Lung microvascular endothelial cell (primary cell): ENCODE results near the gene KRTAP10-9. TPM values are rescaled to one million over a fixed set of nuclear protein-coding genes. Genes with fewer than 3 reads are reported as not detected.
"Not testable (repeated sequence)": the region's sequence is repeated elsewhere in the genome, so short reads cannot be mapped to it uniquely, and the experiment has no call there.

Experiments
- DNase-seq, 2 donors: peaks; one replicate each; pipeline versions ENCODE4 v3.0.0 to v3.0.0-alpha.2; 2010; ENCODE audit warnings: low read depth in 2 of 2
- total RNA-seq: library from RNA; depleted of rRNA; stranded (reverse); fragments of >200 nt; gene quantifications from 2 replicates; pipeline ENCODE4 v1.2.1, GENCODE V29; 2014

Gene KRTAP10-9
- total RNA-seq, 1 donor from 2014 or later, result not detected

DNA sequence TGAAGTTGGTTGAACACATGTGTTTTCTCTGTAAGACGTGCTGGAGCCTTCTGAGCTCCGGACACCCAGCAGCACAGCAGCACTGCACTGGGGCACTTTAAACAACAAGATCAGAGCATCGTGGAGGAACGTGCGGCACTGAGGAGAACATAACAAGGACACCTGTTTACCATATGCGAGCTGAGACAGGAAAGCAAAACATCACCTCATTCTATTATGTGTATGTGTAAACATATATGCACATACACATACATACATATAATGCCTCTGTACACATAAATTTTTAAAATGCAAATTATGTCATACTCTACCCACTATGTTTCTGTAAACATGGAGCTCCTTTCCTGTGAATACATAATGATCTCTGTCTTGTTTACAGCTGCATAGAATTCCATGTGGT lies 31.4 kb upstream of the KRTAP10-9 start:
- DNase-seq, result no peak

DNA sequence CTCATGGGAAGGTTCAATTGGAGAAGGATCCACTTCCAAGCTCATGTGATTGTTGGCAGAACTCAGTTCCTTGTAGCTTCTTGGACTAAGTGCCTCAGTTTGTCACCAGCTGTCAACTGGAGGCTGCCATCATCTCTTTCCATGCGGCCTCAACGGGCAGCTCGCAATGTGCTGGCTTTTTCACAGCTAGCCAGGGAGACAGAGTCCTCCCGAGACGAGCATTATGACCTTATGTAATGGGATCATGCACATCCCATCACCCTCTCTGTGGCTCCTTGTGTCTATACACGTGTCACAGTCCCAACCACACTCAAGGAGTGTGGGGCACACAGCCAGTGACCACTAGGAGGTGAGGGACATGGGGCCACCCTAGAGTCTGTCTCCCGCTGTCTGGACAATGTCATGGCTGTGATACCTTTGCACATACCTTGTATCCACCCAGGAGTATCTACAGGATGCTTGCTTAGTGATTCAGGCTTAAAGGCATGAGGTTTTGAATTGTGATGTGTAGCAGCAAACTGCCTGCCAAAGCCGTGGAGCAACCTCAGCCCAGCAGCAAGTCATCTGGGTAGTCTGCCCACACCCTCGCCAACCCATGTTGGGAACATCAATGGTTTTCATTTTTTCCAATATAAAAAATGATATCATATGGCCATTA lies 30.7 kb upstream of the KRTAP10-9 start:
- no peak for DNase-seq

DNA sequence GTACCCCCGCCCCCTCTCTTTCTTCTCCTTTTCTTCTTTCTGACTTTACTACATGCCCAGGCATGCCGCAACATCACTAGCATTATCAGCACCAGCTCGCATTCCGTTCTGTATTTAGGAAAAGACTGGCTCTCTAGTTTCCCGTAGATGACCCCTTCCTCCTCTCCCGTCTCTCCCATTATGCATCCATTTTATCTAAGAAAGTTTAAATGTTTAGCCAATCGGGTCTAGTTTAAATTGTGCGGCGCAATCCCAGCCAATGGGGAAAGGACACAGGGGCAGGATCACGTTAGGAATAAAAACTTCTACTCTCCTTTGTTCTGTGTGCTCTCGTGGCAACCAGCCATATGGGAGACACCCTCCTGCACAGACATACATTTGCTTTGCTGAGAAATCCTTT lies 28.8 kb upstream of the KRTAP10-9 start:
- DNase-seq, result no peak

DNA sequence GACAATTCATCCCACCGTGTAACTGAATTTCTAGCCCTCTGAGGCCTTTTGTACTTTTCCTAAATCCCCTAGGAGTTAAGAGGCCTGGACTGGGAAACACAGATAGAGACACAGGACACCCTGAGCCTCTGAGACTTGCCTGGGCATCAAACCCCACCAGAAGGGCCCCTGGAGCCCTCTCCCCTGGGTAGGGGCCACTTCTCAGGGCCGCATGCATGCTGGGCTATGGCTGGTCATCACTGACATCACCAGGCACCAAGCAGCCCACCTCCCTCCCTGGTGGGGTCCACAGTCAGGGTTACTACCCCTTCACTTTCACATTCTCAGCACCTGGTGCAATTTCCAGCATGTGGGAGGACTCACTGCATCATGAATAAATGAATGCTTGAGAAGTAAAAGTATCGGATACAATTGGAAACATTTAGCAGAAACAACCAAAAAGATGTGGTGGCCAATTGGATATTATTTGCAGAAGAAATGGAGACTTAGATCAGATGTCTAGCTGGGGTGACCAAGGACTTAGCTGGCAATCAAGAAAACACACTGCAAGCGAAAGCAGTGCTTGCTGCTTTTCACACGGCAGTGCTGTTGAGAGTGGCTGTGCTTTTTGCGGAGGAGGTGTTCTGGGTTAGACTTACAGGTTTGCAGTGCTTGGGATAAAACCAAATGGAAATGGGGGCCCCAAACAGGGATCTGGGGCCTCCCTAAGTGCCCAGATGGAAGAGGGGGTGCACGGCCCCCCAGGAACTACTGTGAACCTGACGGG lies 27.4 kb upstream of the KRTAP10-9 start:
- DNase-seq, result no peak

DNA sequence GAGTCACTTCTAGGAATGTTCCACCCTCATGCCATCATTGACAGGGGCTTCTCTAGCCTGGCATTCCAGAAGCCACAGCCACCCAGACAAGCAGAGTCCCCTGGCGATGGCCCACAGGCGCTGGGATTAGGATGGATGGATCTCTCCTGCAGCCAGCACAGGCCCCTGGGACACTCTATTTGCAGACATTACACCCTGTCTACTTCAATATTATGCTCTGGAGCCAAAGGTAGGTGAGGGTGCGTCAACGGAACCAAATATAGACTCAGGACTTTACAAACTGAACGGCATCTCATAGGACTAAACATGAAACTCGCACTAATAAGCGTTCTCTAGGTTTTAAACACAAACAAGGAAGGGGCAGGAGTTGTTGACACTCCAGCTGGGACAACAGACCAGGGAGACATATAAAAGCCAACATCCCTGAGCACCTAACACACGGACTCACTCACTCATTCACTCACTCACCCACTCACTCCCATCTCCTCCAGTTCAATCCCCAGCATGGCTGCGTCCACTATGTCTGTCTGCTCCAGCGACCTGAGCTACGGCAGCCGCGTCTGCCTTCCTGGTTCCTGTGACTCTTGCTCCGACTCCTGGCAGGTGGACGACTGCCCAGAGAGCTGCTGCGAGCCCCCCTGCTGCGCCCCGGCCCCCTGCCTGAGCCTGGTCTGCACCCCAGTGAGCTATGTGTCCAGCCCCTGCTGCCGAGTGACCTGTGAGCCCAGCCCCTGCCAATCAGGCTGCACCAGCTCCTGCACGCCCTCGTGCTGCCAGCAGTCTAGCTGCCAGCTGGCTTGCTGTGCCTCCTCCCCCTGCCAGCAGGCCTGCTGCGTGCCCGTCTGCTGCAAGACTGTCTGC lies 26.5 kb upstream of the KRTAP10-9 start, which contains the start of gene KRTAP10-7:
KRTAP10-7 (plus strand) TSS at position 480 of the 861 bp plus-strand sequence; CDS start at position 505, 25 bp downstream.
- DNase-seq, result not testable (repeated sequence)

DNA sequence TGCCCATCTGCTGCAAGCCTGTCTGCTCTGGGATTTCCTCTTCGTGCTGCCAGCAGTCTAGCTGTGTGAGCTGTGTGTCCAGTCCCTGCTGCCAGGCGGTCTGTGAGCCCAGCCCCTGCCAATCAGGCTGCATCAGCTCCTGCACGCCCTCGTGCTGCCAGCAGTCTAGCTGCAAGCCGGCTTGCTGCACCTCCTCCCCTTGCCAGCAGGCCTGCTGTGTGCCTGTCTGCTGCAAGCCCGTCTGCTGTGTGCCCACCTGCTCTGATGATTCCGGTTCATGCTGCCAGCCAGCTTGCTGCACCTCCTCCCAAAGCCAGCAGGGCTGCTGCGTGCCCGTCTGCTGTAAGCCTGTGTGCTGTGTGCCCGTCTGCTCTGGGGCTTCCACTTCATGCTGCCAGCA lies 25.8 kb upstream of the KRTAP10-9 start:
- not testable (repeated sequence) for DNase-seq

DNA sequence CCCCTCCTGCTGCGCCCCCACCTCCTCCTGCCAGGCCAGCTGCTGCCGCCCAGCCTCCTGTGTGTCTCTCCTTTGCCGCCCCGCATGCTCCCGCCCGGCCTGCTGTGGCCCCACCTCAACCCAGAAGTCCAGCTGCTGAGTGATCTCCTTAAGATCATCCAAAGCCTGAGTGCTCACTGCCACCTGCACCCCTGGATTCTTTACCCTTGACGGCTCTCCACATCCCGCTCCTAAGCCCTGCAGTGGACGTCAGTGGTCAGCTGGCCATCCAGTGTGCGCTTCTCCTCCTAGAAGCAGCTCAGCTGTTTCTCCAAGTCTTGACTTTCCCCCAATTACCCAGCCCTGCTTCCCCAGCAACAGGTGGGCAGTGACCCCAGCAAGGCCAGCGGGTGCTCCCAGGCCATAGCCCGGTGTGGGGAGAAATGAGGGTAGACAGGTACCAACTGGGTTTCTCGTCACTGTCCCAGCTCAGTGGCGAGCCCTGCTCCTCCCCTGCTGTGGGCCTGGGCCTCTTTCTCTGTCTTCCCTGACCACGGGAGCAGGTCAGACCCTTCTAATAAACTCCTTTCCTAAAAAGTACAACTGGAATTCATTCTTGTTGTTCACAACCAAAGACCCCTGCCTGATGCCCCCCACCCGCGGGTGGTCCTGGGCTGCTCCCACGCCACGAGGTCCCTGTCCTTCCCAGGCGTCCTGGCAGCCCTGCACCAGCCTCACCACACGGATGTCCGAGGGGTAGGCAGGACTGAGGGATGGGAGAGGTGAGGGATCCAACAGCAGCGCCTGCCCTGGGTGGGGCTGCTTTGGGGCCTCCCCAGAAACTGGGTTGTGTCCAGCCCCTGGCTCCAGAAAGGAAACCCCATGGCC lies 25.1 kb upstream of the KRTAP10-9 start:
- no peak for DNase-seq

DNA sequence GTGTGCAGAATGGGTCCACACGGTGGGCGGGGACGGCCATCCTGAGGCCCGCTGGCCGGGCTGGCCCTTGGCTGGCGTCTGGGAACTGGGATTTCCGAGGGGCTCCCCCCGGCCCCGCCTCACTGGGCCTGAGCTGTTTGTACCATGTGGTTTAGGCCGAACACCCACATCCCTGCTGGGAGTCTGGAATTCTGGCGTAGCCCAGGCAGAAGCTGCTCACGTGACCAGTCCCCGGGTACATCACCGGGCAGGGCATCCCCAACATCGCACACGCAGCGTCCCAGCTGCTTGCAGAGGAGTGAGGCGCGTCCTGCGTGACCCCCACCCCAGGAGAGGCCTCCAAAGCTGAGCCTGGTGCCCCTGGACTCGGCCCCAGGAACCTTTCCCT lies 24.4 kb upstream of the KRTAP10-9 start:
- no peak for DNase-seq

DNA sequence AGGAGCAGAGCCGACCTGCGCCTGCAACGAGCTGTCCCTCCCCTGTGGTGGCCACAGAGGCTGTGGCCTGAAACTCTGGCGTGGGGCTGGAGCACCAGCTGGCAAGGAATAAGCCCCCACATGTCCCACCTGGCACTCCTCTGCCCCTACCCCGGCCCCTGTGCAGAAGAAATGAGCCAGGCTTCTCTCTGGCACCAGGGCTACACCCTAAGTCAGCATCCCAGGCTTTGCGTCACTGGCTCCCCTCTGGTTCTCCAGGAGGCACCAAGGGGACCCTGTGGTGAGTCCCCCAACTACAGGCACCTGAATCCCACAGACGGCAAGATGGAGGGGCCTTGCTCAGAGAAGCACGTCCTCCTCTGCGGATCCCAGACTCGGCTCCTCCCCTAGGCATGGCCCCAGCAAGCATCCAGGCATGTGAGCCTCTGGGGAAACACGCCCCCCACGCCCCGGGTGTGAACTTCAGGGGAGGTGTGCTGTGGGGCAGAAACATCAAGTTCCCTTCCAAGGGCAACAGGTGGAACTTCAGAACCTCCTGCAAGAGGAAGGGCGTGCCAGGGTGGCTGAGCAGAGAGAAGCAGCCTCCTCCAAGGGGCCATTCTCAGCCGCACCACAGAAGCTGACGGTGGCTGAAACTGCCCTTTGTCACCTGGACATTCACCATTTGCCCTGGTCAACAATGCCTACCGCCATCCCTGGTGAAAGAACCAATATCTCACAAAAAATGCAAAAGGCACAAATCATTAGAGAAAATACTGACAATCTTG lies 23.6 kb upstream of the KRTAP10-9 start:
- no peak for DNase-seq

DNA sequence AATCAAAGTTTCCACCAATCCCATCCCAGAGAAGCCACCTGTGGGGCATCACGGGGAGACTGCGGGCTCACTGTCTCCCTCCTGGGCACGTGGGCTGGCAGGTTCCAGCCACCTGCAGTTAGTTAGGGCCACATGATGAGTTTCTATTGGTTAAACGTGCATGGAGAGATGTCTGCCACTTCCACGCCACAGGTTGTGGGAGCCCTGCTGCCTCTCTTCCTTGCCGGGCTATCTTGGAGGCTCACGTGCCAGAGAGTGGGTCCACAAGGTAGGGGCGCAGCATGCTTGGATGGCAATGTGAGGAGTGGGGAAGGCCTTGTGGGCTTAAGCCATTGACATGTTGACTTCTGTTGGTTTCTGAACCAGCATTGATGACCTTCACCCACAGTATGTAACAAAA lies 23.0 kb upstream of the KRTAP10-9 start:
- no peak for DNase-seq

DNA sequence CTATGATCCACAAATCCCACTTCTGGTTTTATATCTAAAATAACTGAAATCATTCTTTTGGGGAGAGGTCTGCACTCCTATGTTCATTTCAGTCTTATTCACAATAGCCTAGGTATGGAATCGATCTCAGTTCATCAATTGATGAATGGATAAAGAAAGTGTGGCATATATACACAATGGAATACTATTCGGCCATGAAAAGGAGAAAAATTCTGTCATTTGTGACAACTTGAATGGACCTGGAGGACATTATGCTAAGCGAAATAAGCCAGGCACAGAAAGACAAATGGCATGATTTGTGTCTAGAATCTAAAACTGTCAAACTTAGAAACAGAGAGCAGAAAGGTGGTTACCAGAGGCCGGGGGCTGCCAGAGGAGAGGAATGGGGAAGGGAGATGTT lies 20.4 kb upstream of the KRTAP10-9 start:
- no peak for DNase-seq

DNA sequence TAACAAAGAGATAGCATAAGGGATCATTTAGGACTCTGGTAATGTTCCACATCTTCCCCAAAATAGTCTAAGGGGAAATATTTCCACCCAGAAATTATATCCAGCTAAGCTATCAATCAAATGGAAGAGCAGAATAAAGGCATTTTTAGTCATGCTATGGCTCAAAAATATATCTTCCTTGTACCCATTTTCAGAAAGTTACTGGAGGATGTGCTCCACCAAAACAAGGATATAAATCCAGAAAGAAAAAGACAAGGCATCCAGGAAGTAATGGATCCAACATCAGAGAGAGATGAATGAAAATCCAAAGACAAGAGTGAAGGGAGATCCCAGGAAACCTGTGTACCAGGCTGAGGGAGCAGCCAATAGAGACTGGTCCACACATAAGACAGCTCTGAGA lies 17.7 kb upstream of the KRTAP10-9 start:
- DNase-seq, result no peak

DNA sequence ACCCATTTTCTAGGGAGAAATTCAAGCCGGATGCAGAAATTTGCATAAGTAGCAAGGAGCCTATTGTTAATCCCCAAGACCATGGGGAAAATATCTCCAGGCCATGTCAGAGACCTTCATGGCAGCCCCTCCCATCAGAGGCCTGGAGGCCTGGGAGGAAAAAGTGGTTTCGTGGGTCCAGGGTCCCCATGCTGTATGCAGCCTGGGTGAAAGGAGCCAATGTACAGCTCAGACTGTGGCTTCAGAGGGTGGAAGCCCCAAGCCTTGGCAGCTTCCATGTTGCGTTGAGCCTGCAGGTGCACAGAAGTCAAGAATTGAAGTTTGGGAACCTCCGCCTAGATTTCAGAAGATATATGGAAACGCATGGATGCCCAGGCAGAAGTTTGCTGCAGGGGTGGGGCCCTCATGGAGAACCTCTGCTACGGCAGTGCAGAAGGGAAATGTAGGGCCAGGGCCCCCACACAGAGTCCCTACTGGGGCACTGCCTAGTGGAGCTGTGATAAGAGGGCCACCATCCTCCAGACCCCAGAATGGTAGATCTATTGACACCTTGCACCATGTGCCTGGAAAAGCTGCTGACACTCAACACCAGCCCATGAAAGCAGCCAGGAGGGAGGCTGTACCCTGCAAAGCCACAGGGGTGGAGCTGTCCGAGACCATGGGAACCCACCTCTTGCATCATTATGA lies 16.6 kb upstream of the KRTAP10-9 start:
- not testable (repeated sequence) for DNase-seq

DNA sequence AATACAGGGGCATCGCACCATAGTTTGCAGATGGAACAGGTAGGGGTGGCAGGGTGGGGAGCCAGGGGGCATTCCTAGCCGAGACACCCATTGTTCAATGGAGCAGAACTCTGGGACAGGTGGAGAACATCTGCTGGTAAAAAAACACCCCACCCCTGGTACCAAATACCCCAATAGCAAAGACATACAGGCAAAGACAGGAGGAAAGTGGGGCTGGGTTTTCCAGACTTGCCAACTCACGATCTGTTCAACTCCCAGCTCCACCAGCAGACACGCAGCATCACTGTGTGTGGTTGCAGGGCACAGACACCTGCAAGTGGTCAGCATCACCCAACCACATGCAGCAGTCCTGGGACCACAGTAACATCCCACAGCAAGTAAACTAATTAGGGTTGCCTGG lies 15.3 kb upstream of the KRTAP10-9 start:
- no peak for DNase-seq

DNA sequence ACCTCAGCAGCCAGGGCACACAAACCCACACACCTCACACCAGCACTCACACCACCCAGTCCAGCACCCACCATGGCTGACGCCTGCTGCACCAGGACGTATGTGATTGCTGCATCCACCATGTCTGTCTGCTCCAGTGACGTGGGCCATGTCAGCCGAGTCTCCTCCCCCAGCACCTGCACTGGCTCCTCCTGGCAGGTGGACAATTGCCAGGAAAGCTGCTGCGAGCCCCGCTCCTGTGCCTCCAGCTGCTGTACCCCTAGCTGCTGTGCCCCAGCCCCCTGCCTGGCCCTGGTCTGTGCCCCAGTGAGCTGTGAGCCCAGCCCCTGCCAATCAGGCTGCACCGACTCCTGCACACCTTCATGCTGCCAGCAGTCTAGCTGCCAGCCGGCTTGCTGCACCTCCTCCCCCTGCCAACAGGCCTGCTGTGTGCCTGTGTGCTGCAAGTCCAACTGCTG lies 14.8 kb upstream of the KRTAP10-9 start, which contains the start of gene KRTAP10-8:
KRTAP10-8 (plus strand) TSS at position 51 of the 458 bp plus-strand sequence; CDS start at position 73, 22 bp downstream.
- DNase-seq, result no peak

DNA sequence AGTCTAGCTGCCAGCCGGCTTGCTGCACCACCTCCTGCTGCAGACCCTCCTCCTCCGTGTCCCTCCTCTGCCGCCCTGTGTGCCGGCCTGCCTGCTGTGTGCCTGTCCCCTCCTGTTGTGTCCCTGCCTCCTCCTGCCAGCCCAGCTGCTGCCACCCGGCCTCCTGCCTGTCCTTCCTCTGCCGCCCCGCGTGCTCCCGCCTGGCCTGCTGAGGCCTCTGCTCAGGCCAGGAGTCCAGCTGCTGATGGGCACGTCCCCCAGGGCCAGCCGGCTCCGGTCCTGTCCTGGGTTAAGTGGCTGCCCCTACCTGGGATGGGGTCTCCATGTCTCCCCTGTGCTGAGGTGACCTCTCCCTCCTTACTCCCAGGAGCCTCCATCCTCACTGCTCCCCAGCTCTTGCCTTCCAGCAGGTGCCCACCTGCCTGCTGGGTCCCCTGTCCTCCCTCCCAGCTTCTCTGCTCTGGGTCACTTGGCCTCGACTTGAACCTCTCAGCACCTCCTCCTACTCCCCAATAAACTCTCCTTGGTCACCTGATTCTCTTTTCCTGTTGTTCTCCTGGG lies 14.1 kb upstream of the KRTAP10-9 start:
- DNase-seq, result no peak

DNA sequence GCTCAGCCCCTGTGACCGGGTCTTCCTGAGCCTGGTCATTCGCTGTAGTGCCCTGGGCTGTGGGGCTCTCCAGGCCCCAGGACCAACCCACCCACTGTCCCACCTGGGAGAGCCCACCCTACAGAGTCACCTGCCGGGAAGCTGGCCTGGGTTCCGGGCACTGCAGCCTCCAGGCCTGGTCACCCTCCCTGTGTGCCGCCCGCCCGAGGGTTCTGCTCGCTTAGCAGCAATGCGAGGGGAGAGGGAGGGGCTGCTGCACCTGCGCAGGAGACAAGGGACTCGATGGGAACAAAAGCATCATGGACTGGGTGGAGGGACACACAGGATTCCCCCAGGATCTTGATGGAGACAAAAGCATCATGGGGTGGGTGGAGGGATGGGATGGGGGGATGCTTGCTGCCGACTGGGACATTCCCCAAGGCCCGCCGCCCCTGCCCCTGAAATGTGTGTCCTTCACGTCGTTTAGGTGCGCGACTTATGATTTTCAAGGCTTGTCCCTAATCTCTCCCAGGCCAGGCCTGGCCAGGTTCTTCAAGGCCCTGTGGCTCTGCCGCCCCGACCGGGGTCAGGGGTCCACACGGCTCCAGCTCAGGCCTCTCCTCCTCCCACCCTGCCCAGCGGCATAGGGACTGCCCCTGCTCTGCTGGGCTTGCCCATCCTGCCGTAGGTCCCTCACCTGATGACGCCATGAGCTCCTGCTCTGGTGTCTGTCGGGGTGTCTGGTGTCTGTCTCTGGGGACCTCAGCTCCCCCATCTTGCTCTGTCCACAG lies 13.3 kb upstream of the KRTAP10-9 start:
- no peak for DNase-seq

DNA sequence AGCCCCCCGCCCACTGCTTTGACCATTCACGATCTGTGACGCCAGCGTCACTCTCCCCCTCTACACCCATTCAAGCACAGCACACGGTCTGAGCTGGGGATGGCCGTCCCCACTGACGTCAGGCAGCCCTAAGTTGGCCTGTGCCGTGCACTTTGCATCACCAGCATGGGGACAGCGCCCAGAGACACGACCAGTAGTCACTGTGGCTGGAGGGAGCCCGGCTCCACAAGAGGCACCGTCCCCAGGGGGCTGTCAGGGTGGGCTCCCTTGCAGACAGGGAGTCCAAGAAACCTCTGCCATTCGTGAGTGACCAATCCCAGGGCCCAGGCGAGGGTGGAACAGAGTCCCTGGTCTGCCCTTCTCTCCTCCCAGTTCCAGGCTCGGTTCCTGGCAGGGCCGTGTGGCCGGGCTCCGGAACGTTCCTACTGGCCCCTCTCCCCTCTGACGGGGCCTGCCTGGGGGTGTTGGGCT lies 12.7 kb upstream of the KRTAP10-9 start:
- DNase-seq, result no peak
